Hippocampal formation (tissue), 2 donors: ENCODE data around the gene TP53AIP1.

Source experiments
- DNase-seq, 2 donors: peaks; one replicate each; lab custom pipeline; 2025; lab: John Stamatoyannopoulos, UW

Gene TP53AIP1

GRCh38 chr11:128890543-128891368 is 51.9 kb downstream of the TP53AIP1 start, which contains the start of gene KCNJ5:
Gene KCNJ5 (plus strand): TSS chr11:128891356. CDS start chr11:128911274, 19,918 bp downstream.
- no peak for DNase-seq

- no peak for DNase-seq
Measured at GRCh38 chr11:128890216-128890542, 52.5 kb downstream of the TP53AIP1 start.

GRCh38 chr11:128889657-128890213 is 52.9 kb downstream of the TP53AIP1 start:
- no peak for DNase-seq

DNA sequence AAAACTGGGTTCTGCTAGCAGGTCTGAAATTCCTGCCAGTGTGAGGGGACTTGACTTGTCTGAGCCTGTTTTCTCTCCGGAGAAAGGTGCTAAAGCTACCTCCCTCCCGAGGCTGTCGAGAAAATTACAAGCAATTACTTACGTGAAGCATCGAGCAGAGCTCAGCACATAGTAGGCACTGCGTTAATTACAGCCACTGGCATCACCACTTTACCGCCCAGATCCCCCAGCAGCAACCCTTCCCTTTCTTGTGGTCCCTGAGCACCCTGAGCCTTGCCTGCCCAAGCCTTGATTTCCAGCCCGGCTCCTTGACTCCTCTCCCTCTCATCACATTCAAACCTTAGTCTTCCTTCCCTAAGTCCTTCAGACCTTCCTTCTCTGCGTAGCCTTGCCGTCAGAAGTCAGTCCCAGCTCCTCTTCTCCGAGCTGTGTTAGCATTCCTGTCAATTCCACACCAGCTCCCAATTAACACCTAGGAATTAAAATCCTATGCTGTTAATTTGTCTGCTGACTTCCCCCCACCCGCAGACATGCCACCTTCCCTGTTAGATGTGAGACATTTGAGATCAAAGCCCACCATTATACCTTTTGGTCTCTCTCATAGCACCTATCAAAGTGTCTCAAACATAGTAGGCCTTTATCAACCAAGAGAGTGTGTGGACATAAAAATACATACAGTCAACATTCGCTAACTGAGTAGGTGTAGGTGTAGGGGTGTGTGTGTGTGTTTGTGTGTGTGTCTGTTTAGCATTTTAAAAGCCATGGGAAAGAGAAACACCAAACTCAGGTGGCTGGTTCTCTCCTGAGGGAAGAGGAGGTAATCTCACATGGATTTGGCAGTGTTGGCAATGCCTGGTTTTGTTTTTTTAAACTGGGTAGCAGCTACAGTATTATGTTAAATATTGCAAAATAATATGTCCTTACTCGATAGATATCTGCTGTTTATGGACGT is 54.4 kb downstream of the TP53AIP1 start:
- DNase-seq = no peak

GRCh38 chr11:128886406-128887124 is 56.1 kb downstream of the TP53AIP1 start:
- DNase-seq = no peak
